SK-N-SH (cell line): ENCODE data around the gene AP2A2. TPM values are rescaled to one million over a fixed set of nuclear protein-coding genes. Genes with fewer than 3 reads are reported as not detected.

Experiments used
- CTCF ChIA-PET: fragments of 300-600, 350-600 bp; formaldehyde crosslinking; extraction: SDS; loops from one replicate; lab custom pipeline; 2021; lab: Yijun Ruan, JAX
- POLR2A ChIA-PET: fragments of 350-600 bp; sonication (Branson Sonifier 250); formaldehyde crosslinking; extraction: SDS; loops from one replicate; lab custom pipeline; 2020; ENCODE audit warnings: antibody characterized with exemption, inconsistent platforms; lab: Yijun Ruan, JAX
- DNase-seq: peaks from one replicate; pipeline ENCODE4 v3.0.0; 2012
- H2AFZ ChIP-seq: fragments of 200-600 bp; sonication (generic); 2 replicates; pipeline ENCODE4 v1.8.1; 2016; ENCODE audit warnings: antibody characterized with exemption, mild to moderate bottlenecking, low read depth
- H3F3A ChIP-seq: fragments of 200-600 bp; sonication (generic); replicated peaks from 2 replicates; pipeline ENCODE3; 2016; ENCODE audit warnings: antibody characterized with exemption, mild to moderate bottlenecking; ENCODE audit not compliant: insufficient read depth
- H3K27ac ChIP-seq, 2 experiments: fragments of 200-500 bp in 1 of 2; fragments of 200-600 bp in 1 of 2; sonication (Bioruptor generic) in 1 of 2; sonication (generic), shearing (Covaris generic) in 1 of 2; 2 replicates each; pipeline versions ENCODE4 v1.5.1 to v1.6.1; 2014 to 2016; ENCODE audit warnings: low read depth in 2 of 2, inconsistent platforms in 1 of 2, low read length in 1 of 2, mild to moderate bottlenecking in 1 of 2, mixed read lengths in 1 of 2
- H3K27me3 ChIP-seq: fragments of 200-600 bp; sonication (generic), shearing (Covaris generic); 2 replicates; pipeline ENCODE4 v1.6.1; 2016; ENCODE audit warnings: mixed run types; ENCODE audit not compliant: insufficient read depth
- H3K36me3 ChIP-seq, 2 experiments: fragments of 200-500 bp in 1 of 2; fragments of 200-600 bp in 1 of 2; sonication (Bioruptor generic) in 1 of 2; sonication (generic) in 1 of 2; replicated peaks in 1 of 2; 2 replicates each; pipeline versions ENCODE3 to v1.5.1; 2014 to 2016; ENCODE audit warnings: low read length in 1 of 2, mild to moderate bottlenecking in 1 of 2; ENCODE audit not compliant: insufficient read depth in 2 of 2, control insufficient read depth in 1 of 2
- H3K4me1 ChIP-seq, 2 experiments: fragments of 200-500 bp in 1 of 2; fragments of 200-600 bp in 1 of 2; sonication (Bioruptor generic) in 1 of 2; sonication (generic), shearing (Covaris generic) in 1 of 2; 2 replicates each; pipeline versions ENCODE4 v1.5.1 to v1.6.1; 2014 to 2016; ENCODE audit warnings: low read depth in 1 of 2, low read length in 1 of 2, mixed run types in 1 of 2; ENCODE audit not compliant: insufficient read depth in 2 of 2, control insufficient read depth in 1 of 2
- H3K4me2 ChIP-seq: fragments of 200-600 bp; sonication (generic), shearing (Covaris generic); 2 replicates; pipeline ENCODE4 v1.6.1; 2017; ENCODE audit warnings: mixed run types
- H3K4me3 ChIP-seq, 2 experiments: fragments of 200-500 bp in 1 of 2; fragments of 200-600 bp in 1 of 2; sonication (Bioruptor generic) in 1 of 2; sonication (generic), shearing (Covaris generic) in 1 of 2; 2 replicates each; pipeline versions ENCODE4 v1.5.1 to v1.8.1; 2014 to 2016; ENCODE audit warnings: low read depth in 2 of 2, inconsistent platforms in 1 of 2, low read length in 1 of 2, mild to moderate bottlenecking in 1 of 2, mixed read lengths in 1 of 2, moderate library complexity in 1 of 2
- H3K79me2 ChIP-seq: fragments of 200-600 bp; sonication (generic); 2 replicates; pipeline ENCODE4 v1.8.1; 2017; ENCODE audit warnings: mild to moderate bottlenecking; ENCODE audit not compliant: insufficient read depth
- H3K9ac ChIP-seq: fragments of 200-600 bp; sonication (generic); 2 replicates; pipeline ENCODE4 v1.6.1; 2017; ENCODE audit warnings: mixed run types
- H3K9me2 ChIP-seq: fragments of 200-600 bp; sonication (generic); 2 replicates; pipeline ENCODE4 v1.6.1; 2017; ENCODE audit warnings: mixed run types
- H3K9me3 ChIP-seq: fragments of 200-600 bp; sonication (generic); 2 replicates; pipeline ENCODE4 v1.6.1; 2017; ENCODE audit warnings: mixed run types, mild to moderate bottlenecking, moderate library complexity
- H4K20me1 ChIP-seq: fragments of 200-600 bp; sonication (generic); 2 replicates; pipeline ENCODE4 v1.6.1; 2017; ENCODE audit warnings: mild to moderate bottlenecking, mixed run types; ENCODE audit not compliant: insufficient read depth
- CHD2 ChIP-seq: fragments of 150-350 bp; IDR thresholded peaks from 2 replicates; pipeline ENCODE4 v1.6.1; 2018; ENCODE audit warnings: low read length; ENCODE audit not compliant: partially characterized antibody
- EP300 ChIP-seq, 2 experiments: IDR thresholded peaks; 2 replicates each; pipeline versions ENCODE4 v1.4.0 to v1.6.1; 2012; ENCODE audit warnings: borderline replicate concordance in 1 of 2, low read depth in 1 of 2, low read length in 1 of 2
- EZH2phosphoT487 ChIP-seq: fragments of 200-600 bp; sonication (generic); IDR thresholded peaks from 2 replicates; pipeline ENCODE4 v1.6.1; 2017; ENCODE audit warnings: low read depth, mixed run types, mild to moderate bottlenecking, antibody characterized with exemption, moderate library complexity, borderline replicate concordance
- GABPA ChIP-seq: IDR thresholded peaks from 2 replicates; pipeline ENCODE4 v1.4.0; 2012; ENCODE audit warnings: low read depth, mild to moderate bottlenecking
- GATA2 ChIP-seq: sonication (generic); formaldehyde crosslinking; IDR thresholded peaks from 2 replicates; pipeline ENCODE4 v1.5.0; 2020; ENCODE audit warnings: mild to moderate bottlenecking, missing genetic modification reagents
- JUND ChIP-seq: IDR thresholded peaks from 2 replicates; pipeline ENCODE4 v1.4.0; 2012
- MEF2A ChIP-seq: IDR thresholded peaks from 2 replicates; pipeline ENCODE4 v1.4.0; 2012; ENCODE audit warnings: low read depth, borderline replicate concordance
- MXI1 ChIP-seq: IDR thresholded peaks from 2 replicates; pipeline ENCODE4 v1.6.1; 2012; ENCODE audit warnings: mild to moderate bottlenecking, low read depth, low read length, improper control_type of control experiment
- RFX5 ChIP-seq: IDR thresholded peaks from 2 replicates; pipeline ENCODE4 v1.6.1; 2012; ENCODE audit warnings: mild to moderate bottlenecking, improper control_type of control experiment, low read length
- SIN3A ChIP-seq: IDR thresholded peaks from 2 replicates; pipeline ENCODE4 v1.6.1; 2012; ENCODE audit warnings: low read depth, mild to moderate bottlenecking, low read length, moderate library complexity, borderline replicate concordance
- TAF1 ChIP-seq: IDR thresholded peaks from 2 replicates; pipeline ENCODE4 v1.6.1; 2012; ENCODE audit warnings: low read depth, mild to moderate bottlenecking, low read length, moderate library complexity, borderline replicate concordance
- TCF12 ChIP-seq: IDR thresholded peaks from 2 replicates; pipeline ENCODE4 v1.4.0; 2012
- USF1 ChIP-seq: IDR thresholded peaks from 2 replicates; pipeline ENCODE4 v1.4.0; 2012; ENCODE audit warnings: low read depth, borderline replicate concordance
- USF2 ChIP-seq: fragments of 150-350 bp; IDR thresholded peaks from 2 replicates; pipeline ENCODE4 v1.6.1; 2017; ENCODE audit warnings: antibody characterized with exemption, low read length, low read depth, borderline replicate concordance
- YY1 ChIP-seq: IDR thresholded peaks from 2 replicates; pipeline ENCODE4 v1.4.0; 2012; ENCODE audit warnings: low read depth, mild to moderate bottlenecking
- WGBS: methylation state at CpG from one replicate; pipeline ENCODE4 v1.1.6; 2017; ENCODE audit warnings: low lambda C conversion rate; 5-methylcytosine and 5-hydroxymethylcytosine counted together
- polyA plus RNA-seq, 3 experiments: library from polyadenylated mRNA; depleted of rRNA; stranded (reverse); fragments of >200 nt; gene quantifications; 2 replicates each; pipeline ENCODE4 v1.2.3, GENCODE V29; 2012

AP2A2 gene
- polyA plus RNA-seq, 1 of the 3 experiments (the other 2 are of a cell fraction): 42.7 TPM

- Histone ChIP-seq H3K9me2 (no peaks in the 10 kb centered on the region), H3K36me3 (peaks cover 13 to 44% of the 10 kb centered on the region in 2 experiments), H3K4me1 (no peaks in the 10 kb centered on the region), H2AFZ (no peak overlapping the region), H3K9ac (no peak overlapping the region), H3K27ac (no peak overlapping the region), H3F3A (no peaks in the 10 kb centered on the region), H4K20me1 (no peaks in the 10 kb centered on the region), H3K79me2 (peaks cover 6% of the 10 kb centered on the region; the same call in 1 of the 2 replicates), H3K4me3 (no peak overlapping the region), H3K4me2 (no peak overlapping the region), H3K27me3 (no peaks in the 10 kb centered on the region), H3K9me3 (no peaks in the 10 kb centered on the region)
- ChIA-PET POLR2A (no interaction called here), CTCF (interaction anchor here (0.7 kb wide), 1 partner anchor 127 kb away, joined by 3 read pairs; no protein-coding TSS in a partner anchor)
- DNase-seq: no peak
- TF ChIP-seq EZH2phosphoT487 (no peak), GABPA (no peak)
- 97% methylated on average over 21 of the region's 28 CpGs for WGBS
Measured at GRCh38 chr11:977830-978720, 52.4 kb downstream of the AP2A2 start.

- no peak overlapping the region for H3K27ac ChIP-seq
- no peak overlapping the region for H3K4me2 ChIP-seq
- WGBS: 97% methylated on average over 11 of the region's 16 CpGs
- POLR2A ChIA-PET: no interaction called here
- H3K4me1 ChIP-seq: no peaks in the 10 kb centered on the region
- DNase-seq: no peak
- no peak overlapping the region for H2AFZ ChIP-seq
- no peaks in the 10 kb centered on the region for H3K27me3 ChIP-seq
- H3F3A ChIP-seq: no peaks in the 10 kb centered on the region
- no peak for TF ChIP-seq USF1
- TF ChIP-seq MXI1: no peak
- TF ChIP-seq RFX5: no peak
- no peak for TF ChIP-seq TAF1
- TF ChIP-seq SIN3A: no peak
- TF ChIP-seq JUND: no peak
- no peak for TF ChIP-seq GATA2 (CRISPR knock-in tag)
- no peak for TF ChIP-seq TCF12
- TF ChIP-seq MEF2A: no peak
- no peak for TF ChIP-seq EP300 (IDR thresholded peaks at IDR 0.05; ENCODE audit: borderline replicate concordance in 1 of 2, low read depth in 1 of 2, low read length in 1 of 2)
- no peak for TF ChIP-seq USF2
- TF ChIP-seq EZH2phosphoT487: no peak
- TF ChIP-seq CHD2: no peak
- TF ChIP-seq YY1: no peak
- H3K9ac ChIP-seq: no peak overlapping the region
- no peaks in the 10 kb centered on the region for H4K20me1 ChIP-seq
- H3K9me3 ChIP-seq: no peaks in the 10 kb centered on the region
- CTCF ChIA-PET: interaction anchor here (0.7 kb wide), 1 partner anchor 128 kb away, joined by 3 read pairs; no protein-coding TSS in a partner anchor
- no peak overlapping the region for H3K4me3 ChIP-seq
- peaks cover 13 to 41% of the 10 kb centered on the region in 2 experiments for H3K36me3 ChIP-seq
- H3K79me2 ChIP-seq: peaks cover 6% of the 10 kb centered on the region; the same call in 1 of the 2 replicates
- no peaks in the 10 kb centered on the region for H3K9me2 ChIP-seq
Measured at GRCh38 chr11:978781-979180, 53.1 kb downstream of the AP2A2 start.
